ENCODE data around the gene VAMP3.

GRCh38 chr1:7754234-7754633 is 16.9 kb upstream of the VAMP3 start:
- TF ChIP-seq CTCF (IDR thresholded peaks at IDR 0.05; ENCODE audit: low read depth, low read length, poor library complexity, severe bottlenecking): no peak
- TF ChIP-seq EZH2phosphoT487 (IDR thresholded peaks at IDR 0.05; ENCODE audit: borderline replicate concordance, low read length): no peak

Measured in DOHH2 (cell line).